HG03175 (cell line): Measurements from ENCODE around the gene C8G.

ENCODE experiments used
- ATAC-seq: cut with Tn5 transposase; IDR thresholded peaks from one replicate; pipeline ENCODE4 v1.9.1; 2021; ENCODE audit warnings: mild to moderate bottlenecking, moderate library complexity; ENCODE audit not compliant: unreplicated experiment

The C8G gene

DNA sequence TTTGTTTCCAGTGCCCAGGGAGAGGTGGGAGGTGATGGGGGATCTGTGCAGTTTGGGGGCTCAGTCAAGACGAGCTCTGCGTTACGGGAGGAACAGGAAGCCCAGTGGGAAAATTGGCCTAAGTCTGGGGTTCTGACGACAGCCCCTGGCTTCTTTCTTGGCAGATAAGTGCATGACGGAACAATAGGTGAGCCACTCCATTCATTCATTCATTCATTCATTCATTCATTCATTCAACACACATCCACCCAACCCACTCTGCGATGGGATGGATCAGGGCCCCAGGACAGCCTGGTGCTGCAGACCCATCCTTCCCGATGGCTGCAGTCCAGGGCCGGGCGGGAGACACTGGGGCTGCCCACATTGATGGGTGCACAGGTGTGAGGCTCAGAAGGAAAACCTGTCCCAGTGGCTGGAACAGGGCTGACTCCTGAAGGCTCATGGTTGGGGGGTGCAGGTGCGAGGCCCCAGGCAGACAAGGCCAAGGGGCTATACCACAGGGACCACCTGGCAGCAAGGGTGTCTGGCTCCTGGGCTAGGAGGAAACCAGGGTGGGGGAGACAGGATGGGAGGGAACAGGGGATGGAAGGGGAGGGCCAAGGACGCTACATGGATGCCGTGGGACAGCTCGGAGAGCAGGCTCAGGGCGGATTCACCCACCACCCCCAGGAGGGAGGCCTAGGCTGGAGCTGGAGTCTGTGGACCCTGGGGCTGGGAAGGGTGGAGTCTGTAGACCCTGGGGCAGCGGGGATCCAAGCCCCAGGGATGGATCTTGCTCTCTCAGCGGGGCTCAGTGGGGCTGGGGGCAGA is 35.8 kb downstream of the C8G start:
- no peak for ATAC-seq

DNA sequence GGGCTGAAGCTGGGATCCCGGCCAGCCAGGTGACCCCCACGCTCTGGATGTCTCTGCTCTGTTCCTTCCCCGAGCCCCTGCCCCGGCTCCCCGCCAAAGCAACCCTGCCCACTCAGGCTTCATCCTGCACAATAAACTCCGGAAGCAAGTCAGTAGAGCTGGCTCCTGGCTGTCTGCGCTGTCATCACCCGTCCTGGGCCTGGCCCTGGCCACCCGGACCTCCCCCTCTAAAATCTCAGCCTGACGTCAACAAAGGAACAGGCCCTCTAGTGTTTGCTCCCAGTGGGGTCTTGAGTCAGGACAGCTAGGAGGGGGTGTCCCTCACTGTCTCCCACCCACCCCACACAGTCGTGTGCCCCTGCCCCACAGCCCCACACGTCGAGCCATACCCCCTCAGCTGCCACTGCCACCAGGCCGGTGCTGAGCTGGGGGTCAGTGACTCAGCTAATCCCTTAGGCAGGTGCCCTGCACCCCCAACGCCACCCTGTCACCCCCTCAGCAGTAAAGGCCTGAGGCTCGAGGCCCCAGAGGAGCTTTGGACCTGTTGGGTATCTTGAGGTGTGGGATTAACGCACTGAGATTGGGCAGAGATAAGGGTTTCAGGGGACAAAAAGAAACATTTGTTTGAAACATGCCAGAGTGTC is 36.7 kb downstream of the C8G start:
- ATAC-seq: no peak

GRCh38 chr9:136982232-136983051 is 37.4 kb downstream of the C8G start, which contains the start of gene LCNL1:
LCNL1 (plus strand) TSS chr9:136982993; CDS start chr9:136983587, 594 bp downstream.
- ATAC-seq: no peak

- no peak for ATAC-seq
Measured at GRCh38 chr9:136983167-136983566, 38.1 kb downstream of the C8G start.

GRCh38 chr9:136983656-136984314 is 38.7 kb downstream of the C8G start:
- no peak for ATAC-seq

GRCh38 chr9:136984464-136985026 is 39.5 kb downstream of the C8G start:
- ATAC-seq: no peak

DNA sequence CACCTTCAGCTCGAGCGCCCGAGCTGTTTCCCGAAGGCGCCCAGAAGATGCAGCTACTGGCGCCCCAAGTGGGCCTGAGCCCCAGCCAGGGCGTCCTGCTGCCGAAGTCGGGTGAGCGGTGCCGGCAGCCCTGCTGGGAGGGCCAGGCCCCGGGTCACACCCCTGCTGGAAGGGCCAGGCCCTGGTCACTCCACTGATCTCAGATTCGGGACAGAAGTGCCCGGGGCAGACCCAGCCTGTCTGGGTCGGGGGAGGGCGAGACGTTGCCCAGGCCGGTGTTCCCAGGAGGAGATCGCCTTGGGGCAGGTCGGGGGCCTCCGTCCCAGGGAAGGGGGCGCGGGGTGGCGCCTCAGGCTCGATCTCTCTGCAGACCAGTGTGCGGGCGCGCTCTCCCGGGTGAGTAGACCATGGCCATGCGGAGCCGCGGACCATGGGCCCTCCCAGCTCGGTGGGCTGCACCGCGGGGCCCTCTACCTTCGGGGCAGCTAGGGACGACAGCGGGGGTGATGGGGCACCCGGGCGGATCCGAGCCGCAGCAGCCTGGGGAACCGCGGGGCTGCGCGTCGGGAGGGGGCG is 40.1 kb downstream of the C8G start:
- no peak for ATAC-seq

GRCh38 chr9:136985853-136986252 is 40.8 kb downstream of the C8G start:
- ATAC-seq: no peak

GRCh38 chr9:136988872-136989271 is 43.8 kb downstream of the C8G start:
- ATAC-seq: no peak

- no peak for ATAC-seq
Measured at GRCh38 chr9:136990242-136990911, 45.3 kb downstream of the C8G start.

- ATAC-seq: peak; percentile 83
Measured at GRCh38 chr9:136991993-136992818, 47.2 kb downstream of the C8G start, which contains the start of gene PAXX. PAXX (plus strand) TSS chr9:136992422; CDS start chr9:136992444, 22 bp downstream.

GRCh38 chr9:136992819-136993369 is 47.9 kb downstream of the C8G start:
- no peak for ATAC-seq

GRCh38 chr9:136994180-136994887 is 49.3 kb downstream of the C8G start:
- ATAC-seq: no peak

GRCh38 chr9:136994888-136995230 is 49.8 kb downstream of the C8G start:
- ATAC-seq: no peak

DNA sequence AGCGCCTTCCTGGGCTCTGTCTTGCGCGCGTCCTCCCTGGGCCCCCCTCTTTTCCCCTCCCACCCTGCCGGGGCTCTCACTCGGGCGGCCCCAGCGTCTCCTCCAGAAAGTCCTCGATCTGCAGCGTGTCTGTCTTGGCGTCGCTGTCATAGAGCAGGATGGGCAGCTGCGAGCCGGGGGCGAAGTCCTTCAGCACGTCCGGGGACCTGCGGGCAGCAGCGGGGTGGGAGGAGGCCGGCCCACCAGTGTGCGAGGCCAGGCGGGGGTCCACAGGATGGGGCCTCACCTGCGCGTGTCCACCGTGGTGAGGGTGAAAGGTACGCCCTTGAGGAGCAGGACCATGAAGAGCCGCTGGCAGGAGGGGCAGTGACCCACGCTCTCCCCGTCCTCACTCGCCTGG is 50.3 kb downstream of the C8G start:
- ATAC-seq: no peak

- no peak for ATAC-seq
Measured at GRCh38 chr9:136995772-136996311, 50.8 kb downstream of the C8G start.
